Stimulated activated naive CD4-positive, alpha-beta T cell (primary cell): ENCODE data around the gene ZNF804A.

Experiments used
- DNase-seq, 6 experiments: peaks; one replicate each; lab custom pipeline; 2025; lab: John Stamatoyannopoulos, UW

ZNF804A gene

DNA sequence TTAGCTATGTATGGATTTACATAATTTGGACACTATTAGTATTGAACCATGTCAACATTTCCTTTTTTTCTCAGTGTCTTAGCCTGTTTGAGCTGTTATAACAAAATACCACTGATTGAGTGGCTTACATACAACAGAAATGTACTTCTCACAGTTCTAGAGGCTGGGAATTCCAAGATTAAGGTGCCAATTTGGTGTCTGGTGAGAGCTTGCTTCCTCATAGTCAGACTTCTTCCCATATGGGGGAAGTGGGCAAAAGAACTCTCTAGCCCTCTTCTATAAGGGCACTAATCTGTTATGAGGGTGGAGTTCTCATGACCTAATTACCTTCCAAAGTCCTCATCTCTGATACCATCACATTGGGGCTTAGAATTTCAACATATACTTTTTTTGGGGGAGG lies 12.6 kb downstream of the ZNF804A start:
- no peak for DNase-seq

DNA sequence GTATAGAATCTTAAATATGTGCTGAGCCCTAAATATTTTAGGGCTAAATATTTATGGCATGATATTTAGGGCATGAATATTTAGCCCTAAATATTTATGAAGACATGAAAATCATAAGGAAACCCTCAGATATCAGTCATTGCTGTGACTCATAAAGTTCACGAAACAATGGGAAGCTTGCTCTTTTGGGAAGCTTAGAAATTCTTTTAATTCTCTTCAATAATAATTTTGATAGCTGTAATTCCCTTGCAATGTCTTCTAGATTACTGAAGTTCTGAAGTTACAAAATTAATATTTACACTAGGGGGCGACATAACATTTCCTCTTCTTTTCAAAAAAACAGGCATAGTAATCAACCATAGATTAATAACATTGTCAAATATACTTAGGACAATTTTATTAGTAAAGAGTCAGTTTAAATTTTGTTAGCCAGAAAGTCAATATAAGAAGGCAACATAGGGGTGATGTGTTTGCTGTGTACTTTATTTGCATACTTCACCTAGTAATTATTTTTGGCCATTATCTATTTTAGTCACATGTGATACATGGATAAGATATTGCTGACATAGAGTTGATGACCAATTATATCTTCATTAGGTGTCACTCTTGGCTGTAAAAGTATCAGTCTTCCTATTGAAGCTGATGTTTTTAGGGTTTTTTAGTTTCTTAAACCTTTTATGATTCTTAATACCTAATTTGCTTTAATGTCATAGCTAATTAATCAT lies 13.2 kb downstream of the ZNF804A start:
- no peak for DNase-seq

DNA sequence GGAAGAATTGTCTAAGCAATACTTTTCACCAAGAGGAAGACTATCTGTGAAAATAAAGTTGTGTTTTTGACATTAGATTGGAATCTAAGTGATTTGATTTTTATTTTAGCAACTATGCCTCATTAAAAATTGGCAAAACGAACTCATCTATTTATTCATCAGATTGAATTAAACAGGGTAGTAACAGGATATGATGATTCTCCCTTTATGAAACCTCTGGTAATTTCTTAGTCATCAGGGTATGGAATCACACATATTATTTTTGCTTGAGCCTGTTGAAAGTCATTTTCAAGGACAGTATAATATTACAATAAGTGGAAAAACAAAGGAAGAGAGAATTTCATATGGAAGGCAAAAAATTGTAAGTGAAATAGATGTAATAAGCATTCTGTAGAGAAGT lies 22.0 kb downstream of the ZNF804A start:
- no peak for DNase-seq

DNA sequence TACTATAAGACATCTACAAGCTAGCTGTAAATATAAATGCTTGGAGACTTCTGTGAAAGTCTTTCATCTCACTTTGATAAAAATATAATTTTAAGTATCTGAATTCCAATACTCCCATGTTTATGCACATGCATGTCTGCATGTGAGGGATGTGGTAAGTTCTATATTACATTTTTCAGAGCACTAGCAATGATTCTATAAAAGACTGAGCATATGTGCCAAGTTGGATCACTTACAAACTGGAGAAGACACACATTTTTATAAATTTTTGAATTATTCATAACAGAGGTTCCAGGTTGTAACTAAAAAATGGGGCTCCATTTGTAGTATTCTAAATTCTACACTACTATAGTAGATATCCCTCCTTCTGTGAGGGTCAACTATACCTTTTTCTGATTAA lies 26.0 kb downstream of the ZNF804A start:
- DNase-seq, result no peak

DNA sequence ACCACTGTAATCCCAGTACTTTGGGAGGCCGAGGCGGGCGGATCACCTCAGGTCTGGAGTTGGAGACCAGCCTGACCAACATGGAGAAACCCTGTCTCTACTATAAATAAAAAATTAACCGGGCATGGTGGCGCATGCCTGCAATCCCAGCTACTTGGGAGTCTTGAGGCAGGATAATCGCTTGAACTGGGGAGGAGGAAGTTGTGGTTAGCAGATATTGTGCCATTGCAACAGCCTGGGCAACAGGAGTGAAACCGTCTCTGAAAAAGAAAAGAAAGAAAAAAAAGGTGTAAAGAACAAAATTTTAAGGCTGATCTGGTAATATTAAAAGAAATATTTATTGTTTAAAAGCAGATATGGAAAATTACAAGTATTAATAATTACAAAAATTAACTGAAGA lies 29.7 kb downstream of the ZNF804A start:
- DNase-seq, result no peak

DNA sequence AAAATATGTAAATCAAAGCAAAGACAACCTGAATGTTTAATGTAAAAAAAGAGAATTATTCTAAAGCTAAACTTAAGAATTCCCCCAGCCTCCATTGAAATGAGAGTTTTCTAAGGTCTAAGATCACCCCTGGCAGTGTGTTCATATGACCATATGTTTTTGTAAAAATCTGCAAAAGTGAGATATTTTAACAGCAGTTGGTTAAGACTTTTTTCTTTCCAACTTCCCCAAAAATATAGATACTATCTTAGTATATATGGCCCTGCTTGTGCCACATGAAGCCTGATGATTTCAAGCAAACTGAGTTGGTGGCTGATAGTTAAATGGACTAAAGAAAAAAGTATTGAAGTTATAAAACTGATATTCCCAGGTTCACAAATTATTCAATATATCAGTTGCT lies 35.4 kb downstream of the ZNF804A start:
- DNase-seq, result no peak

DNA sequence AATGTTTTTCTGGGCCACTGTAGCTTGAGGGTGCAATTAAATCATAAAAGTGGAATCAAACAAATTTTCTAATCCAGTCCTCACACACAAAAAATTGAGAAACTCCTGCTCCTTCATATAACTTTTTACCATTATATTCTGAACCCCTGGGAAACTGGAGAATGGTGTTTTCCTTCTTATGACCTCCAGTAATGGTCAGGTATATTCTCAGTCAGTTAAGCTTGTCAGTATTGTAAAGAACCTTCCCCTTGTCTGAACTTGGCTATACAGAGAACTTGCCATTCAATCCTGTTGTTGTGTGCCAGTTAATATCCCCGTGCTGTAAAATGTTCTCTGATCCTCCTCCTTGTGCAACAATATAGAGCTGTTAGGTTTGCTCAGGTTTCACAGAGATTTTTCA lies 39.5 kb downstream of the ZNF804A start:
- DNase-seq, result no peak

DNA sequence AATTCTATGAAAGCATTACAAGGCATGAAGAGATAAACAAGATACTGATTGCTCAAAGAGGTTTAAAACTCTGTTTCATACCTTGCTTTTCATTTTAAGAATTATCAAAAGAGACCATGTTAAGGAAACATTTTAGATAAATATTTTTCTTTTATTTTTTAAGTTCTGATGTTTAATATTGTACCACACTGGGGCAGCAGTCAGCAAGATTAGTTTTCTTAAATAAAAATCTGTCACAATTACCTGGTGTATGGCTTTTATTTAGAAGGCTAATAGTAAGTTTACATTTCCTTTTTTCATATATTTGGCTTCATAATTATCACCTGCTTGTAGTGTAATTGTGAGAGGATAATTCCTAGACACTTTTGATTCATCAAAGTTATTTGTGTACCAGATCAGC lies 46.4 kb downstream of the ZNF804A start:
- DNase-seq, result no peak

DNA sequence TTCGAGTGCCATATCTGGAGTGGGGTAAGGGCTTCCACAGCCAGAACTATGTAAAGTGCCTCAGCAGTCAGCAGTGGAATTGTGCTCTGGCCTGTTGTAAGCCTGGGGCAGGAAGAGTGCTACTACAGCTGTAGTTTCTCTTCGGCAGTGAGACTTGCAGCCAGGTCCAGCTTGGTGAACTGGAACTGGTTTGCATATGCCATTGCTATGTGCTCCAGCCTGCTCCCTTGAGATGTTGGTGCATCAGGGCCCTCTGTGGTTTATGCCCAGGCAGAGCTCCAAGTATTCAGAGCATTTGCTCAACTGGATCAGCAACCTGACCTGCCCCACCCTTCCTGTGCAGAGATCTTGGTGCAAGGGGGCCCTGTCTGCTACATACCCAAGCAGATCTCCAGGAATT lies 47.8 kb downstream of the ZNF804A start:
- no peak for DNase-seq

DNA sequence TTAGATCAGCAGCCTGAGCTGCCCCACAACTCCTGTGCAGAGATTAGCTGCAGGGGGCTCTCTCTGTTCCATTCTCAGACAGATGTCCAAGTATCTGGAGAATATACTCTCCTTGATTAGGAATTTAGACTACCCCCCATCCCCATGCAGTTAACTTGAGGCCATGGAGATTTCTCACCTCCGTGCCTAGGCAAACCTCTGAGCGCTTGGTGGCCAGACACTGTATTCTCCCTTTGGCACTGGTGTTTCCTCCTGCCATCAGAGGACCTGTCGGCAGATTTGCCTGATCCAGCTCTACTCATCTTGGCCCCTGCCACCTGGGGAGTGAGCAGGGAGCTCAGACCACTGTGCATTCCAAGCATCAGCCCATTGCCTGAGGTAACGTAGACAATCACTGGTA lies 48.3 kb downstream of the ZNF804A start:
- no peak for DNase-seq

DNA sequence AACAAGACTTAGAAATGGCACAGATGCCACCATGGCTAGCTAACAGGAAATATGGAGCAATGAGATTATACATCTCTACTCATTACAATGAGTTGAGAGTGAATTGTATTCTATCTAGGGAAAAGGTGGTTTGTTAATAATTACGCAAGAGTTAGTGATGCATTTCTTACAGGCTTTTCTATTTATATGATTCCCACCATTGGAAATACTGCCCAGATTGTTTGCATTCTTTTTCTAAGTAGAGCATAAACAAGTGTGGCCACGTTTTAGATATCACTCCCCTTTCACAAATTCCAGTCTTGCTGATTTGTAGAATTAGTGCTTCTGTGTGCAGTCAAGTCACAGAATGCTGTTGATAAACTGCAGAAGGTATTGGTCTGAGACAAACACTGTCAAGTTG lies 56.6 kb downstream of the ZNF804A start:
- DNase-seq, result no peak

DNA sequence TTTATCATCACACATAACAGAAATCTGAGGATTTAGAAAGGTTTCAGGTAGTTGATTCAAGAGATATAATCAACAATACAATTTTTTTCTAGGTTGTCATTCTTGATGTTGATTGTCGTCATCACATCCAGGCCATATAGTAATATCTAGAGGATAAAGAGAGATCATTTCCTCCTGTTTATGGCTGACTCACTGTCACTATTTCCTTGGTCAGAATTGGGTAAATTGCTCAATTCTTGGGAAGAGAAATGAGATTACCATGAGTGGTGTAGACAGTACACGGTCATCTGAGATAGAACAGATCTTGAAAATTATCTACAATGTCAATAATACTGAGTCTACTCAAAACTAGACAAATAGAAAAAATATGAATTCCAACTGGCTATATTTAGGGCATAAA lies 78.8 kb downstream of the ZNF804A start:
- DNase-seq, result no peak

DNA sequence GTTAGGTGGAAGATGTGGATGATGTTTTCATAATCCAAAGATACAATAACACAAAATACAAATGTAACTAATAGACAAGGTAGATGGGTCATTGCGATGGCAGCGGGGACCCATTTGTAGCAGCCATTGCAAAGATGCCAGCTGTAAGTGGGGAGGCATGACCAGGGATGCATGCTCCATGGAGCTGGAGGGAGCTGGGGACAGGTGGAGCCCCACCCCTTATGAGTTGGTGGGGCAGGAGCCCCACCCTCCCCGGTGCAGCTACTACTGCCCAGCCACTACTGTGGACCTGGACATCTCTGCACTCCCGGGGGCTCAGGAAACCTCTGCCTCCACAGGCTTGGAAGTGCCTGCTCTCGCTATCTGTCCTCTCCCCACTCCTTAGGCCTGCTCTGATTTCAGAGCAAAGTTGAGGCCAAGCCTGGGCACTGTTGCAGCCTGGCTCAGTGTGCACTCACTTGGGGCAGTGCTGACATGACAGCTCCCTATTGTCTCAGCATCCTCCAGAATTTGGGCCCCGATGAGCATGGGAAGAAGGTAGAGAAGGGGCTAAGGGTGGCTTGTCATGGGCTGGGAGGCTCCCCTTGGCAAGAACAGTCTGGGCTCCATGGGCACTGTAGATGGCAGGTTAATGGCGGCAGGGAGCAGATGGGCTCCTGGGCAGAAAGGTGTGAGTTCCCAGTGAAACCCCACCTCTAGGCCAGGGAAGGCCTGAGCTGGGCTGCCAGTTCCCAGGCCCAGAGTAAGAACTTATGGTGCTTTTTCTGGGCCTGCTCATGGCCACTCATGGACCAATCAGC lies 81.1 kb downstream of the ZNF804A start:
- no peak for DNase-seq

DNA sequence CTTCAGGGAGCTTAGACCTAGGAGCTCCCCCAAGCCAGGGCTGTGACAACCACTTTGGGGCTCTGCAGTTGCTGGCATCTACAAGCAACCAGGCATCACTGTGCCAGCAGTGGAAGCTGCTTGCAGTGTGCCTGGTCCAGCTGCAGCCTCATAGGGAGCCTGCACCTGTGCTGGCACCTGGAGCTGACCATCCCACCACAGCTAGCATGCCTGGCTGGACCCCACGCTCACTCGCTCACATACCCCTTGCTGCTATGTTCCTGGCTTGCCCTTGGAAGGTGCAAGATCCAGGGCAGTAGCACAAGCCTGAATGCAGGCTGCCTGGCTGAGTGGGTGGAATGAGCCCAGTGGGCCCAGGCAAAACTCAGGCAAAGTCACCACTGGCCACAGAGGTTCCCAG lies 82.5 kb downstream of the ZNF804A start:
- DNase-seq, result no peak

DNA sequence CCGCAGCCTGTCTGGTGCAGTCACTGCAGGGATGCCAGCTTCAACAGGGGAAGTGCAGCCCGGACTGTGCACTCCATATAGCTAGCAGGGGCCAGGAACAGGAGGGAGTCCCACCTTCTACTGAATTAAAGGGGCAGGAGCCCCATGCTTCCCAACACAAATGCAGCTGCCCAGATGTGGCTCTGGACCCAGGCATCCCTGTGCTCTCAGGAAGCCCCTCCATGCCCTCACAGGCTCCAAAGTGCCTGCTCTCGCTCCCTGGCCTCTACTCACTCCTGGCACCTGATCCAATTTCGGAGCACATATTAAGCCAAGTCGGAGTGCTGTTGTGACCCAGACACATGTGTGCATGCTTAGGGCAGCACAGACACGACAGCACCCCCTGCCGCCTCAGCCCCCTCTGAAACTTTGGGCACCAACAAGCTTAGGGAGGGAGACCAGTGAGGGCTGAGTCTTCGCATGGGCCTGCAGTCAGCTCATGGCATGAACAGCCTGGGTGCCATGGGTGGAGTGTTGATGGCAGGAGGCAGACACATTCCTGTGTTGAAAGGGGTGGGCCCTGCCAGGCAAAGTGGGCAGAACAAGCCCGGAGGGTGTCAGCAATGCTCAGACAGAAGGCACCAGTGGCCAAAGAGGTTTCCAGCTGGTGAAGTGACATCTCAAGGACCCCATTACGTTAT lies 83.5 kb downstream of the ZNF804A start:
- no peak for DNase-seq

DNA sequence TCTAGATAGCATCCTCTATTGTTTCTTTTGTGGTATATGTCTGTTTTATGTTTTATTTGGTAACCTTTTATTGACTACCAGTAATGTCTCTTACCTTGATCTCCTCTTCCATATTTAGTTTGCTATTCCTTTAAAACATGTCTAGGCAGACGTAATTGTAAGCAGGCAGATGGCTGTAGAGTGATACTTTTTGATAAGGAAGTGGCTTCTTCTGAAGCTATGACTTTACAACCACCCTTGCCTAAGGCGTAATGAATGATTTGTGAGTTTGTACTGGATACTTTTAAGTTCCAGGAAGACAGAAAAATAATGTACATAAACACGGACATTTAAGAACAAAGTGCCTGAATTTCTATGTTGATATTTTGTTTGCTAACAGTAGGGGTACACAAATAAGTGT lies 85.6 kb downstream of the ZNF804A start:
- DNase-seq, result no peak

DNA sequence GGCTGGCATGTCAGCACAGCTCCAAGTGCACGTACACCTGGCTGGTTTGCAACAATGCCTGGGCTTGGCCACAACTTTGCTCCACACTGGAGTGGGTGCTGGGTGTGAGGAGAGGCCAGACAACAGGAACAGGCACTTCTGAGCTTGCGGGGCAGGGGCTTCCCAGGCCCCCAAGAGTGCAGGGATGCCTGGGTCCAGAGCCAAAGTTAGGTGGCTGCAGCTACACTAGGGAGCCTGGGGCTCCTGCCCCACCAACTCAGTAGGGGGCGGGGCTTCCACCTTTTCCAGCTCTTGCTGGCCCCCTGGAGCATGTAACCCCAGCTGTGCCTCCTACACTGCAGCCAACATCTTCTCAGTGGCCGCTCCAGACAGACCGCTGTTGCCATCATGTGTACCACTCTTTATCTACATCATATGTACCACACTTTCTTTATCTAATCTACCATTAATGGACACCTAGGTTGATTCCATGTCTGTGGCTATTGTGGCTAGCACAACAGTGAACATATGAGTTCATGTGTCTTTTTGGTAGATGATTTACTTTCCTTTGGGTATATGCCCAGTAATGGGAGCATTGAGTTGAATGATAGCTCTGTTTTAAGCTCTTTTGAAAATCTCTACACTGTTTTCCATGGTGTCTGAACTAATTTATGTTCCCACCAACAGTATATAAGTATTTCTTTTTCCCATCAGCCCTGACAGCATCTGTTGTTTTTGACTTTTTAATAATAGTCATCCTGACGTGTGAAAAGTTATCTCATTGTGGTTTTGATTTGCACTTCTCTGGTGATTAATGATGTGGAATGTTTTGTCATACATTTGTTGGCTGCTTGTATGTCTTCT lies 87.9 kb downstream of the ZNF804A start:
- DNase-seq, result no peak

DNA sequence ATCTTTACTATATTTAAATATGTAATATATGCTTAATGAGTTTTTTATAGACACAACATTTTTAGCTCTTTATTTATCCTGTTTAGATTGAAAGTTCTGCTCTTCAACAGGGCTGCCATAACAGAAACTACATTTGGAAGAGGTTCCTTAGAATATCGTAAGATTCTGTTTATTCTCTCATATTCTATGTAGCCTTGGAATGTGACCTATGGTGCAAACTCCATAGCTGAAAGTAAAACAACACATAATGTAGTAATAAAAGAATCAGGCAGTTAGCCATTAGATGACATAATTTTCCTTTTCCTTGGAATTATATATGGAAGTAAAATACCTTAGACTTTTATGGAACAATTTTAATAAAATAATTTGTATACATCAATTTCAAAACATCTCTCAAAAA lies 91.3 kb downstream of the ZNF804A start:
- no peak for DNase-seq

DNA sequence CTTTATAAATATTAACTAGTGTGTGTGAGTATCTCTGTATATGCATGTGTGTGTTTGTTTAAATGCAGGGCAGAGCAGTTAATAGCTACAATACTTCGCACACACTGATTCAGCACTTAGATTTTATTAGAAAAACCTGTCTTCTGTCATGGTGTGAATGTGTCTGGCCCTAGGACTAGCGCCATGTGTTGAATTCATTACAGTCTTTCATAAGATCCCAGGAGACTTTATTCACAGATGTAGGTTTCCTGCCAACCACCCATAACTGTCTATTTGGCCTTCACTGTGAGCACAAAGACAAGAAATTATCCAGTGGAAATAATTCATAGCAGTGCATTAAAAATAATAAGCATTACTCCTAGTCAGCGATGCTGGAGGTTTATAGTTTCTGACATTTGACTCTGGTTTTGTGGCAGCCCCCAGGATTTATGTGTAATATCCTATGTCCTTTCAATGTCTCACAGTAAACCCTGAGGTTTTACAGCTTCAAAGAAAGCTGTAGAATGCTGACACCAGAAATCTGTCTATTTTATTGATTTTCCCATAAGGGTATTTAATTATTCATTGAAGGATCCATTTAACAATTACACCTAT lies 93.9 kb downstream of the ZNF804A start:
- DNase-seq, result no peak

DNA sequence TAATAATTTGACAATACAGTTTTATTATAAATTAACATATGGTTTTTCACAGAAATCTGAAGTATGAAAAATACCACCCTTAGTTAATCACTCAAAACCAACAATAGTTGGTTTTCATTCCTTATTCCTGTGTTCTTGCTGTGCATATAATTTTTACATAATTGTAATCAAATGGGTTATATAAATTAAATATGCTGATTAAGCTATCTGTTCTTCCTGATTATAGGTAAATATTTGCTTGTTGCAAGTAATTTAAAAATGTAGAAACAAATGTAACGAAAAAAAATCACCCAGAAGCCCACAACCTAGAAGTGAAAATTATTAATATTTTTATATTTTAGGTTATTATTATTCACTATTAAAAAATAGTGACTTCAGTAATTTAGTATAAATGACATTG lies 98.3 kb downstream of the ZNF804A start:
- DNase-seq, result no peak

DNA sequence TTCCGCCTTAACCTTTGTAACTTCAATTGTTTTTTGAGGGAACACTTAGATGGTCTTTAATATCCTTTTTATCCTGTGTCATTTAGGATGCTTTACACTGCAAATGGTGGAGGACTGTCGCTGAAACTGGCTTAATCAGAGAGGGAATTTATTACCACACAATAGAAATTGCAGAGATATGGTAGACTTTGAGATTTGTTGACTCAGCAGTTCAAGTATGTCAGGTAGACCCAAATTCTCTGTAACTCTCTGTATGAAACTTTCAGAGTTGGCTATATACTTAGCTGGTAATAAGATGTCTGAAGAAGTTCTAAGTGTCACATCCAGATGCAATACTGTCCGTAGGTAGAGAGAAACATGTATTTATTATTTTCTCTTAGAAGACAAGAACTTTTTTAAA lies 100.1 kb downstream of the ZNF804A start:
- no peak for DNase-seq

DNA sequence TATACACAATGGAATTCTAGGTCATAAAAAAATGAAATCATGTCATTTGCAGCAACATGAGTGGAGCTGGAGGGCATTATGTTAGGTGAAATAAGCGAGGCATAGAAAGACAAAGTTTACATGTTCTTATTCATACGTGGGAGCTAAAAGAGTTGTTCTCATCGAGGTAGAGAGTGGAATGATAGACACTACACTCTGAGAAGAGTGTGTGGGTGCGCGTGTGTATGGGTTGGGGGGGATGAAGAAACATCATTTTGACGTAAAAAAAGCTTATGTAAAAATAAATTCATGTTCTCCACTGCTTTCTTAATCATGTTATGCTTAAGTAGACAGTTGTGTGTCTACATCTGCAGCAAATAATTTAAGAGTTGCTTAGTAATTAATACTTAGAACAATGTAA lies 123.6 kb downstream of the ZNF804A start:
- no peak for DNase-seq
